ENCODE results near the gene DMRTC2.

Gene DMRTC2

DNA sequence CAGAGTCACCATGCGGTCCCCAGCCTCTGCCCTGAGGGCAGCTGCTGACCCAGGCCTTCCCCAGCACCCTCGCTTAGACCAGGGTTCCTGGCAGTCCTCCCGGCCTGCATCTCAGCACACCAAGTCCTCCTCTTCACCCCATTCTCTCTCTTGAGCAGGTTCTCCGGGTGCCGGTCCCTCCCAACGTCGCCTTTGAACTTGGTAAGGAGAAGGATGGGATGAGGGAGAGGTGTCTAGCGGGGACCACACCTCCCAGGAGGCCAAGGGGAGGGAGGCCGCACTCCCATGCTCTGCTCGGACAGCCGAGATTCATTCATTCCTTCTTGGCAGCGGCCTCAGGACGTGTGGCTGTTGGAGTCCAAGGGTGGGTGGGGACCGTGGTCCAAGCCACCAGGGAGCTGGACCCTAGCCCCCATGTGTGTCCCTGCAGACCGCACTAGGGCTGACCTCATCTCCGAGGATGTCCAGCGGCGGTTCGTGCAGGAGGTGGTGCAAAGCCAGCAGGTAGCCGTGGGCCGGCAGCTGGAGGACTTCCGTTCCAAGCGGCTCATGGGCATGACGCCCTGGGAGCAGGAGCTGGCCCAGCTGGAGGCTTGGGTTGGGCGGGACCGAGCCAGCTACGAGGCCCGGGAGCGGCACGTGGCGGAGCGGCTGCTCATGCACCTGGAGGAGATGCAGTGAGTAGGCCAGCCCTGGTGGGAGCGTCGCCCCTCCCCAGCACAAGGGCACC is 47.5 kb downstream of the DMRTC2 start:
- no peak for DNase-seq

- no peak for DNase-seq
Measured at GRCh38 chr19:41893899-41894298, 49.1 kb downstream of the DMRTC2 start.

DNA sequence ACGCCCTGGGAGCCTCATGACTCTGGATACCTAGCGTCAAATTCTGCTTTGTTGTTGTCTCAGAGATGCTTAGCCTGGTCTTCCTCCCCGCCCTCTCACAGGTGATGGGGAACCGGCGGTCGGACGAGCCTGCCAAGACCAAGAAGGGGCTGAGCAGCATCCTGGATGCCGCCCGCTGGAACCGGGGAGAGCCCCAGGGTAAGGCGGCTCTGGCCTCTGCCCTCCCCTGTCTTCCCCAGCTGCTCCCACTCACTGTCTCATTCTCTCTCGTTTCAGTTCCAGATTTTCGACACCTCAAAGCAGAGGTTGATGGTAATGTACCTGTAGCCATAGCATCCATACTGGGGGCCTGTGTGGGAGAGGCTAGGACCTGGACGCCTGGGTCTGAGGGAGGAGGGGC is 49.5 kb downstream of the DMRTC2 start:
- DNase-seq = no peak

- no peak for DNase-seq
Measured at GRCh38 chr19:41895745-41896580, 51.1 kb downstream of the DMRTC2 start.

- DNase-seq = no peak
Measured at GRCh38 chr19:41896581-41896942, 51.7 kb downstream of the DMRTC2 start.

GRCh38 chr19:41897181-41897580 is 52.3 kb downstream of the DMRTC2 start:
- no peak for DNase-seq

DNA sequence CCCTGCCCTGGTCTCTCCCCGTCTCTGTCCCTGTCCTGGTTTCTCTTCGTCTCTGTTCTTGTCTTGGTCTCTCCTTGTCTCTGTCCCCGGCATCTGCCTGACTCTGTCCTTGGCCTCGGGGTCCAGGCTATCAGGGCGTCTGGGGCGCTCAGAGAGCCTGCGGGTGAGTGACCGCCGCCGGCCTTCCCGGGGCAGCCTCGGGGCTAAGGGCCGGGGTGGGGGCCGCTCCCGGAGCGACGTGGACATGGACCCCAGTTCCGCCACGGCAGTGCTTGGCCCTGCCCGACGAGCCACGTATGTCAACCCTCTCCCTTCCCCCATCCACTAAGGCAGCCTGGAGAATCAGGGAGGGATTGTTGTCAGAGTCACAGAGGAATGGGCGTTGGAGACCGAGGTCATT is 53.0 kb downstream of the DMRTC2 start:
- DNase-seq = no peak

- no peak for DNase-seq
Measured at GRCh38 chr19:41898235-41898634, 53.4 kb downstream of the DMRTC2 start.

Measured in activated CD4-positive, alpha-beta T cell treated with anti-CD3 and anti-CD28 coated beads for 4 hours (primary cell).